Measurements from ENCODE around the gene PRKG2.

- TF ChIP-seq CTCF (IDR thresholded peaks at IDR 0.05; ENCODE audit: low read depth, low read length, missing input control) = no peak
- no peak for TF ChIP-seq TAF1 (conservative IDR thresholded peaks at IDR 0.05)
- TF ChIP-seq REST (IDR thresholded peaks at IDR 0.05) = no peak
- TF ChIP-seq ZBTB33 (IDR thresholded peaks at IDR 0.05) = no peak
- TF ChIP-seq SP1 (IDR thresholded peaks at IDR 0.05) = no peak
- no peak for TF ChIP-seq YY1 (IDR thresholded peaks at IDR 0.05)
- TF ChIP-seq JUND (IDR thresholded peaks at IDR 0.05) = no peak
- TF ChIP-seq ATF3 (IDR thresholded peaks at IDR 0.05) = no peak
- TF ChIP-seq GABPA (IDR thresholded peaks at IDR 0.05 in 1 of 2, conservative IDR thresholded peaks at IDR 0.05 in 1 of 2) = no peak
- no peak for TF ChIP-seq MAX (IDR thresholded peaks at IDR 0.05)
These were observed 153.7 kb downstream of the PRKG2 start for GRCh38 chr4:81061344-81061730.
